DMS 273 (cell line): ENCODE data around the gene HTRA1.

Experiments
- DNase-seq: peaks from one replicate; lab custom pipeline; 2025; ENCODE audit not compliant: unreplicated experiment; lab: John Stamatoyannopoulos, UW

The HTRA1 gene

GRCh38 chr10:122473116-122473515 is 11.8 kb downstream of the HTRA1 start:
- no peak for DNase-seq

- no peak for DNase-seq
Observed at GRCh38 chr10:122474131-122474818, 12.9 kb downstream of the HTRA1 start.

GRCh38 chr10:122475100-122475499 is 13.7 kb downstream of the HTRA1 start:
- DNase-seq = peak; percentile 26

- DNase-seq = no peak
Observed at GRCh38 chr10:122475591-122476332, 14.4 kb downstream of the HTRA1 start.

GRCh38 chr10:122476333-122476695 is 15.0 kb downstream of the HTRA1 start:
- no peak for DNase-seq

- no peak for DNase-seq
Observed at GRCh38 chr10:122477436-122477835, 16.1 kb downstream of the HTRA1 start.

GRCh38 chr10:122478971-122479370 is 17.6 kb downstream of the HTRA1 start:
- DNase-seq = no peak

- DNase-seq = no peak
Observed at GRCh38 chr10:122480146-122480833, 18.9 kb downstream of the HTRA1 start.

- no peak for DNase-seq
Observed at GRCh38 chr10:122481296-122482056, 20.1 kb downstream of the HTRA1 start.

- no peak for DNase-seq
Observed at GRCh38 chr10:122484276-122485060, 23.1 kb downstream of the HTRA1 start.

GRCh38 chr10:122485670-122486069 is 24.3 kb downstream of the HTRA1 start:
- peak; percentile 3 for DNase-seq

- DNase-seq = no peak
Observed at GRCh38 chr10:122486406-122487080, 25.2 kb downstream of the HTRA1 start.

- DNase-seq = peak; percentile 71
Observed at GRCh38 chr10:122487174-122487765, 25.9 kb downstream of the HTRA1 start.

GRCh38 chr10:122490268-122490667 is 28.9 kb downstream of the HTRA1 start:
- no peak for DNase-seq

GRCh38 chr10:122490786-122491680 is 29.7 kb downstream of the HTRA1 start:
- peak; percentile 4 for DNase-seq

- DNase-seq = no peak
Observed at GRCh38 chr10:122492006-122492405, 30.7 kb downstream of the HTRA1 start.

- no peak for DNase-seq
Observed at GRCh38 chr10:122492999-122493481, 31.7 kb downstream of the HTRA1 start.

GRCh38 chr10:122493761-122494160 is 32.4 kb downstream of the HTRA1 start:
- no peak for DNase-seq
